ENCODE measurements around the gene MED9.

DNA sequence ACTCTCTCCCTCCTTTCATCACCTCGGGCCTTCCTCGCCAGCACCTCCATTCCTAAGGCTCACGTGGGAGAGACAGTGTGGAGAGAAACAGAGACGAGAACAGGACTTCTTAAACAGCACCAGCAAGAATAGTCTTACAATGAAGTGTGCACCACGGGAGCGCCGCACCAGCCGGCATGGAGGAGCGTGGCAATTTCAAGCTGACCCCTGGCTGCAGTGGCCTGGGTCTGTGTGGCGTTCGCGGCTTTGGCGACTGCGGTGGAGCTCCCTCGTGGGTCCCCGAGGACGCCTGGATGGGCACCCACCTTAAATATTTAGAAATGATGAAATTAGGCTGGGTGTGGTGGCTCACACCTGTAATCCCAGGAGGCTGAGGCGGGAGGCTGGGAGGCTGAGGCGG, 20.5 kb upstream of the MED9 start:
- TF ChIP-seq, protein P1, sequence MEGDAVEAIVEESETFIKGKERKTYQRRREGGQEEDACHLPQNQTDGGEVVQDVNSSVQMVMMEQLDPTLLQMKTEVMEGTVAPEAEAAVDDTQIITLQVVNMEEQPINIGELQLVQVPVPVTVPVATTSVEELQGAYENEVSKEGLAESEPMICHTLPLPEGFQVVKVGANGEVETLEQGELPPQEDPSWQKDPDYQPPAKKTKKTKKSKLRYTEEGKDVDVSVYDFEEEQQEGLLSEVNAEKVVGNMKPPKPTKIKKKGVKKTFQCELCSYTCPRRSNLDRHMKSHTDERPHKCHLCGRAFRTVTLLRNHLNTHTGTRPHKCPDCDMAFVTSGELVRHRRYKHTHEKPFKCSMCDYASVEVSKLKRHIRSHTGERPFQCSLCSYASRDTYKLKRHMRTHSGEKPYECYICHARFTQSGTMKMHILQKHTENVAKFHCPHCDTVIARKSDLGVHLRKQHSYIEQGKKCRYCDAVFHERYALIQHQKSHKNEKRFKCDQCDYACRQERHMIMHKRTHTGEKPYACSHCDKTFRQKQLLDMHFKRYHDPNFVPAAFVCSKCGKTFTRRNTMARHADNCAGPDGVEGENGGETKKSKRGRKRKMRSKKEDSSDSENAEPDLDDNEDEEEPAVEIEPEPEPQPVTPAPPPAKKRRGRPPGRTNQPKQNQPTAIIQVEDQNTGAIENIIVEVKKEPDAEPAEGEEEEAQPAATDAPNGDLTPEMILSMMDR (conservative IDR thresholded peaks at IDR 0.05; ENCODE audit: low read length), result no peak
- no peak for TF ChIP-seq EZH2phosphoT487 (IDR thresholded peaks at IDR 0.05; ENCODE audit: borderline replicate concordance)
